GM19099 (cell line): ENCODE results near the gene PCSK5.

Experiments
- POLR2A ChIP-seq: IDR thresholded peaks from 3 replicates; pipeline ENCODE4 v1.6.1; 2011; ENCODE audit warnings: low read depth; ENCODE audit not compliant: insufficient read length; ENCODE audit errors: extremely low read depth

Gene PCSK5

GRCh38 chr9:76302947-76303550 is 412.6 kb downstream of the PCSK5 start:
- TF ChIP-seq POLR2A, result no peak

GRCh38 chr9:76310577-76310976 is 420.1 kb downstream of the PCSK5 start:
- no peak for TF ChIP-seq POLR2A

GRCh38 chr9:76310991-76311390 is 420.5 kb downstream of the PCSK5 start:
- TF ChIP-seq POLR2A, result no peak

GRCh38 chr9:76311537-76311936 is 421.1 kb downstream of the PCSK5 start:
- no peak for TF ChIP-seq POLR2A

GRCh38 chr9:76313771-76314170 is 423.3 kb downstream of the PCSK5 start:
- TF ChIP-seq POLR2A, result no peak

- TF ChIP-seq POLR2A, result no peak
Measured at GRCh38 chr9:76314321-76314720, 423.8 kb downstream of the PCSK5 start.

GRCh38 chr9:76316069-76316468 is 425.6 kb downstream of the PCSK5 start:
- TF ChIP-seq POLR2A, result no peak

- TF ChIP-seq POLR2A, result no peak
Measured at GRCh38 chr9:76321195-76321828, 430.8 kb downstream of the PCSK5 start.

- TF ChIP-seq POLR2A, result no peak
Measured at GRCh38 chr9:76322810-76323209, 432.3 kb downstream of the PCSK5 start.

GRCh38 chr9:76323490-76323889 is 433.0 kb downstream of the PCSK5 start:
- no peak for TF ChIP-seq POLR2A

GRCh38 chr9:76330034-76330433 is 439.6 kb downstream of the PCSK5 start:
- TF ChIP-seq POLR2A, result no peak

- no peak for TF ChIP-seq POLR2A
Measured at GRCh38 chr9:76333388-76333787, 442.9 kb downstream of the PCSK5 start.

GRCh38 chr9:76333964-76334363 is 443.5 kb downstream of the PCSK5 start:
- no peak for TF ChIP-seq POLR2A

- no peak for TF ChIP-seq POLR2A
Measured at GRCh38 chr9:76336027-76336426, 445.6 kb downstream of the PCSK5 start.

GRCh38 chr9:76338418-76338817 is 447.9 kb downstream of the PCSK5 start:
- TF ChIP-seq POLR2A, result no peak

- TF ChIP-seq POLR2A, result no peak
Measured at GRCh38 chr9:76341616-76342015, 451.1 kb downstream of the PCSK5 start.

GRCh38 chr9:76342201-76342600 is 451.7 kb downstream of the PCSK5 start:
- TF ChIP-seq POLR2A, result no peak

GRCh38 chr9:76342858-76343257 is 452.4 kb downstream of the PCSK5 start:
- no peak for TF ChIP-seq POLR2A

- no peak for TF ChIP-seq POLR2A
Measured at GRCh38 chr9:76349865-76350264, 459.4 kb downstream of the PCSK5 start.
